Thyroid gland (tissue), 4 donors: ENCODE measurements around the gene ZNF226.
"Not testable (repeated sequence)": the region's sequence is repeated elsewhere in the genome, so short reads cannot be mapped to it uniquely, and the experiment has no call there.

Source experiments
- CTCF ChIP-seq, 6 experiments: fragments of 200-600 bp in 3 of 6; fragments of 450-650 bp in 3 of 6; sonication (generic) in 3 of 6; IDR thresholded peaks; one replicate each; pipeline ENCODE4 v1.5.1; 2016 to 2019; ENCODE audit warnings: antibody characterized with exemption in 6 of 6, mild to moderate bottlenecking in 2 of 6, inconsistent platforms in 1 of 6, moderate library complexity in 1 of 6
- POLR2A ChIP-seq, 2 donors: fragments of 450-650 bp; IDR thresholded peaks; one replicate each; pipeline ENCODE4 v1.6.1; 2017; ENCODE audit warnings: antibody characterized with exemption in 2 of 2, mild to moderate bottlenecking in 2 of 2, moderate library complexity in 1 of 2

DNA sequence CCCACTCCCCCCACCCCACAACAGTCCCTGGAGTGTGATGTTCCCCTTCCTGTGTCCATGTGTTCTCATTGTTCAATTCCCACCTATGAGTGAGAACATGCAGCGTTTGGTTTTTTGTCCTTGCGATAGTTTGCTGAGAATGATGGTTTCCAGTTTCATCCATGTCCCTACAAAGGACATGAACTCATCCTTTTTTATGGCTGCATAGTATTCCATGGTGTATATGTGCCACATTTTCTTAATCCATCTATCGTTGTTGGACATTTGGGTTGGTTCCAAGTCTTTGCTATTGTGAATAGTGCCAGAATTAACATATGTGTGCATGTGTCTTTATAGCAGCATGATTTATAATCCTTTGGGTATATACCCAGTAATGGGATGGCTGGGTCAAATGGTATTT is 55.0 kb downstream of the ZNF226 start:
- TF ChIP-seq POLR2A, CTCF (IDR thresholded peaks at IDR 0.05): not testable (repeated sequence)
